Adrenal gland (tissue), 5 donors: Measurements from ENCODE around the gene LILRB2.

Experiments
- CTCF ChIP-seq, 6 experiments: fragments of 450-650 bp in 4 of 6; fragments of 200-600 bp in 2 of 6; sonication (generic) in 1 of 6; IDR thresholded peaks; 1 replicate in 5 of 6; 2 replicates in 1 of 6; pipeline versions ENCODE4 v1.5.1 to v1.8.0; 2016 to 2021; ENCODE audit warnings: antibody characterized with exemption in 6 of 6, mild to moderate bottlenecking in 2 of 6, moderate library complexity in 1 of 6
- POLR2A ChIP-seq, 2 donors: fragments of 450-650 bp; IDR thresholded peaks; one replicate each; pipeline ENCODE4 v1.6.1; 2017; ENCODE audit warnings: antibody characterized with exemption in 2 of 2, mild to moderate bottlenecking in 2 of 2, moderate library complexity in 1 of 2
- donor health status: DM: no; HTN: no; CAD: no.

- TF ChIP-seq CTCF (IDR thresholded peaks at IDR 0.05) (no peak), POLR2A (IDR thresholded peaks at IDR 0.05) (no peak)
These were observed 6.5 kb upstream of the LILRB2 start for GRCh38 chr19:54287456-54287855.
